ENCODE data around the gene TOR4A.

GRCh38 chr9:137227853-137228505 lies 49.5 kb upstream of the TOR4A start:
- TF ChIP-seq, protein P1, sequence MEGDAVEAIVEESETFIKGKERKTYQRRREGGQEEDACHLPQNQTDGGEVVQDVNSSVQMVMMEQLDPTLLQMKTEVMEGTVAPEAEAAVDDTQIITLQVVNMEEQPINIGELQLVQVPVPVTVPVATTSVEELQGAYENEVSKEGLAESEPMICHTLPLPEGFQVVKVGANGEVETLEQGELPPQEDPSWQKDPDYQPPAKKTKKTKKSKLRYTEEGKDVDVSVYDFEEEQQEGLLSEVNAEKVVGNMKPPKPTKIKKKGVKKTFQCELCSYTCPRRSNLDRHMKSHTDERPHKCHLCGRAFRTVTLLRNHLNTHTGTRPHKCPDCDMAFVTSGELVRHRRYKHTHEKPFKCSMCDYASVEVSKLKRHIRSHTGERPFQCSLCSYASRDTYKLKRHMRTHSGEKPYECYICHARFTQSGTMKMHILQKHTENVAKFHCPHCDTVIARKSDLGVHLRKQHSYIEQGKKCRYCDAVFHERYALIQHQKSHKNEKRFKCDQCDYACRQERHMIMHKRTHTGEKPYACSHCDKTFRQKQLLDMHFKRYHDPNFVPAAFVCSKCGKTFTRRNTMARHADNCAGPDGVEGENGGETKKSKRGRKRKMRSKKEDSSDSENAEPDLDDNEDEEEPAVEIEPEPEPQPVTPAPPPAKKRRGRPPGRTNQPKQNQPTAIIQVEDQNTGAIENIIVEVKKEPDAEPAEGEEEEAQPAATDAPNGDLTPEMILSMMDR (IDR thresholded peaks at IDR 0.05; ENCODE audit: borderline replicate concordance, extremely low read depth, low read length, poor library complexity, severe bottlenecking) = no peak
- no peak for TF ChIP-seq EZH2 (IDR thresholded peaks at IDR 0.05; ENCODE audit: borderline replicate concordance, low read depth, low read length, severe bottlenecking)
